Activated T-cell treated with anti-CD3 and anti-CD28 coated beads, Interleukin-2, amount 50 U/mL, for 24 hours (primary cell): ENCODE results near the gene TSPAN32.
A peak's percentile ranks its signal among the peaks of the same experiment; 100 is the strongest.

Source experiments
- DNase-seq: peaks from one replicate; pipeline ENCODE4 v3.0.0-alpha.2; 2020
- H3K27ac Mint-ChIP-seq: 2 replicates; pipeline ENCODE4 v1.8.0; 2020; ENCODE audit warnings: mild to moderate bottlenecking, mixed read lengths
- H3K27me3 Mint-ChIP-seq: 2 replicates; pipeline ENCODE4 v1.8.0; 2020; ENCODE audit warnings: mixed read lengths
- H3K36me3 Mint-ChIP-seq: 2 replicates; pipeline ENCODE4 v1.8.0; 2020; ENCODE audit warnings: low read depth, mixed read lengths
- H3K4me1 Mint-ChIP-seq: 2 replicates; pipeline ENCODE4 v1.8.0; 2020; ENCODE audit warnings: low read depth, mixed read lengths
- H3K4me3 Mint-ChIP-seq: 2 replicates; pipeline ENCODE4 v1.8.0; 2020; ENCODE audit warnings: mild to moderate bottlenecking, moderate library complexity, mixed read lengths
- H3K9me3 Mint-ChIP-seq: 2 replicates; pipeline ENCODE4 v1.8.0; 2020; ENCODE audit warnings: mixed read lengths

Gene TSPAN32

GRCh38 chr11:2263724-2264360 is 38.0 kb upstream of the TSPAN32 start:
- H3K9me3 Mint-ChIP-seq, result no peaks in the 10 kb centered on the region
- H3K27ac Mint-ChIP-seq, result peak overlapping the region; percentile 50
- H3K4me3 Mint-ChIP-seq, result no peak overlapping the region
- peaks cover 25% of the 10 kb centered on the region for H3K4me1 Mint-ChIP-seq
- H3K27me3 Mint-ChIP-seq, result peaks cover 10% of the 10 kb centered on the region
- H3K36me3 Mint-ChIP-seq, result no peaks in the 10 kb centered on the region
- DNase-seq, result no peak

- no peaks in the 10 kb centered on the region for H3K9me3 Mint-ChIP-seq
- no peak overlapping the region for H3K4me3 Mint-ChIP-seq
- peaks cover 25% of the 10 kb centered on the region for H3K4me1 Mint-ChIP-seq
- no peaks in the 10 kb centered on the region for H3K36me3 Mint-ChIP-seq
- DNase-seq, result no peak
- H3K27ac Mint-ChIP-seq, result peak overlapping the region; percentile 29
- H3K27me3 Mint-ChIP-seq, result peaks cover 10% of the 10 kb centered on the region
Measured at GRCh38 chr11:2264366-2265053, 37.3 kb upstream of the TSPAN32 start.

- Mint-ChIP-seq H3K27ac (peak overlapping the region; percentile 80), H3K36me3 (no peaks in the 10 kb centered on the region), H3K4me3 (no peak overlapping the region), H3K27me3 (peaks cover 11% of the 10 kb centered on the region), H3K9me3 (no peaks in the 10 kb centered on the region), H3K4me1 (peaks cover 26% of the 10 kb centered on the region)
- DNase-seq, result no peak
Measured at GRCh38 chr11:2265396-2265795, 36.4 kb upstream of the TSPAN32 start.

DNA sequence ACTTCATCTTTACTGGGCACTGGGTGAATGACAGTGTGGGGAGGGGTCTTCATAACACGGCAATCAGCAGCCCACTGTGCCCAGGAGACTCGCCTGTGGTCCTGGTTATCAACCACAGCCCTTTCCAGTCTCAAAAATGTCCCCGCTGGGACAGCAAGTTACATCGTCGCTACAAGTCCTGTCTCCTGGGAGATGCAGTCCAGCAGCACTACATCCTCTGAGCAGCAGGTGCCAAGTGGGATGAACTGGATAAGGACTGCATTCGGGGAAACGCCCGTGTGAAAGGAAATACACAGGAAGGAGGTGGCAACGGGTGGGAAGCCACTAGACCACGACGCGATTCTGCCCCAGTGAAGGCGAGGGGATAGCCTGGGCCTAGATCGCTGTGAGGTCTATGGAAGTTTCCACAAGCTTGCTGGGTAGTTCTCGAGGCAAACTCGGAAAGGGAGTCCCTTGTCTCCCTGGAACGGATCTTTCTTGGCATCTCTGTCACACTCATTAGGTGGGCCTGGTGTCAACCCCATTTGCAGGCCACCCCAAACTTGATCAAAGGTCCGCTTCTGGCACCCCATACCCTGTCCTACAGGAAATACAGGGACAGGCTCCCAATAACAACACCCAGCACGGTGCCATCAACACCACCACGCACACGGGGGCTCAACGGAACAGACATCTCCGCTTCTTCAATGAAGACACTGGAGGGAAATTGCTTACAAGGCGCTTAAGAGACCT is 35.8 kb upstream of the TSPAN32 start:
- peak overlapping the region; percentile 80 for H3K27ac Mint-ChIP-seq
- no peaks in the 10 kb centered on the region for H3K9me3 Mint-ChIP-seq
- peaks cover 14% of the 10 kb centered on the region for H3K27me3 Mint-ChIP-seq
- H3K36me3 Mint-ChIP-seq, result no peaks in the 10 kb centered on the region
- peak overlapping the region; percentile 25 for H3K4me3 Mint-ChIP-seq
- peaks cover 29% of the 10 kb centered on the region for H3K4me1 Mint-ChIP-seq
- peak; percentile 51 for DNase-seq

GRCh38 chr11:2266586-2267305 is 35.1 kb upstream of the TSPAN32 start:
- Mint-ChIP-seq H3K4me3 (peak overlapping the region; percentile 6), H3K9me3 (no peaks in the 10 kb centered on the region), H3K27me3 (peaks cover 18% of the 10 kb centered on the region), H3K27ac (no peak overlapping the region), H3K4me1 (peaks cover 30% of the 10 kb centered on the region), H3K36me3 (no peaks in the 10 kb centered on the region)
- no peak for DNase-seq

DNA sequence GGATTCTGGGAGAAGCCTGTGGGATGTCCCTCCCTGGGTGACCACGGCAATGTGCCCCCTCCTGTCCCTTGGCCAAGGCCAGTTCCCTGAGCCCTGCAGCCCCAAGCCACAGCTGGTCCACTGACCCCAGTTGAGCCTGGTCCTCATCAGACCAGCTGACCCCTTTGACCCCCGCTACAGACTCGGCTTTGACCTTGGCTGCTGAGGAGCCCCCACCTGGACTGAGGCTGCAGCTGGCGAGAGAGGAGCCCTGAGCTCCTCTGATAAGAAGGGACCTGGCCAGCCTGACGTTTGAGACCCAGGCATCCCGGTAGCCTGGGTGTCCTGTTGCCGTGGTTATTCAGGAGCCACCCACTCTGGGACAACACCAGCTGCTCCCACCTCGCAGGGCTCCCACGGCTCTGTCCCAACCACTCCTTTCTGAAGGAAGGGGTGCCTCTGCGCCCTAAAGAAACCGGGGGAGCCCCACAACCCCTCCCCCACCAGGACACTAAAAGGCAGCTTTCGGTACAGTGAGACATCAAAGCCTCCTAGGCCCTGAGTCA is 34.4 kb upstream of the TSPAN32 start:
- Mint-ChIP-seq H3K36me3 (no peaks in the 10 kb centered on the region), H3K9me3 (no peaks in the 10 kb centered on the region), H3K4me1 (peaks cover 30% of the 10 kb centered on the region), H3K27ac (no peak overlapping the region), H3K4me3 (no peak overlapping the region), H3K27me3 (peaks cover 24% of the 10 kb centered on the region)
- DNase-seq, result no peak

DNA sequence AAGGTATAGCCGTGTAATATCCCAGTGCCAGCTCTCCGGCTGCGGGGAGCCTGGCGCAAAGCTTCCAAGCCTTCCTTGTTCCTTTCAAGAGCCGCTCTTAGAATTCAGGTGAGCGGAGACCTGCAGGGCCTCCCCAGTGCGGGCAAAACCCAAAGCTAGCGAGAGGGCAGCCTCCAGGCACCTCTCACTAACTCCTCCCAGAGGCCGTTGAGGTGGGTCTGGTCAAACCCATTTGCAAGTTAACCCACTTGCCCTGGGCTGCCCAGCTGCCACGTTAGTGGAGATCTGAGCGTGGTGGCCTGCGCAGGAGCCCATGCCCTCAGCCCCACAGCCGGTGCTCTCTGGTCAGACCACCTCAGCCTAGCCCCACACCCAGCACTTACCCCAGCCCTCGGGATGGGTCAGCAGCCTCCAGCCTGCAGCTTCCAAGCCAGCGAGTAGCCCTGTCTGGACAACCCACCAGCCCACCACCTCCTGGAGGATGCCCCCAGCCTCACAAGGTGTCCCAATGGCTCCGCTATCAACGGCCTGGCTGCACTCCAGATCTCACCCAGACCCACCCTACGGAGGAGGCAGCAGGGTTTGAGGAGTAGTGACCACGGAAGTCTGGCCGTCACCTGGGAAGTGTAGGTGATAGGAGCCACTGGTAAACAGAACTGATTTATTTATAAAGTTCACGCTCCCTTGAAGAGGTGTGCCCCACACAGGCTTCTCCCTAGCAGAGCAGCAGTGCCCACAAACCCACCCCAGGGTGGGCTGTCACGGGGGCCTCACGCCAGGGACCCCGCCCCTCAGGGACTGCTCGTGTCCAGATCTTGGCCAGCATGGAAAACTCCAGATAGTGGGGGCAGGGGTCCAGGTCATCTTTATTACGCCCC is 33.7 kb upstream of the TSPAN32 start:
- Mint-ChIP-seq H3K4me1 (peaks cover 30% of the 10 kb centered on the region), H3K27ac (no peak overlapping the region), H3K36me3 (no peaks in the 10 kb centered on the region), H3K27me3 (peaks cover 31% of the 10 kb centered on the region), H3K9me3 (no peaks in the 10 kb centered on the region), H3K4me3 (peak overlapping the region; percentile 23)
- no peak for DNase-seq

GRCh38 chr11:2268729-2269600 is 32.8 kb upstream of the TSPAN32 start:
- H3K27ac Mint-ChIP-seq, result peak overlapping the region; percentile 59
- peak; percentile 87 for DNase-seq

GRCh38 chr11:2269601-2270321 is 32.1 kb upstream of the TSPAN32 start:
- Mint-ChIP-seq H3K36me3 (no peaks in the 10 kb centered on the region), H3K27ac (no peak overlapping the region), H3K27me3 (peaks cover 44% of the 10 kb centered on the region), H3K4me3 (peak overlapping the region; percentile 57), H3K4me1 (peaks cover 30% of the 10 kb centered on the region), H3K9me3 (no peaks in the 10 kb centered on the region)
- peak; percentile 69 for DNase-seq

More at GRCh38 chr11:2268729-2269600, 32.8 kb upstream of the TSPAN32 start:
- H3K36me3 Mint-ChIP-seq, result no peaks in the 10 kb centered on the region
- peaks cover 30% of the 10 kb centered on the region for H3K4me1 Mint-ChIP-seq
- peak overlapping the region; percentile 57 for H3K4me3 Mint-ChIP-seq
- peaks cover 37% of the 10 kb centered on the region for H3K27me3 Mint-ChIP-seq
- no peaks in the 10 kb centered on the region for H3K9me3 Mint-ChIP-seq

GRCh38 chr11:2270322-2271076 is 31.3 kb upstream of the TSPAN32 start, which contains the start of gene ASCL2:
TSS of gene ASCL2 (minus strand) at chr11:2270588. CDS start at chr11:2270332, 256 bp downstream.
- H3K27me3 Mint-ChIP-seq, result peaks cover 44% of the 10 kb centered on the region
- peaks cover 27% of the 10 kb centered on the region for H3K4me1 Mint-ChIP-seq
- peak; percentile 50 for DNase-seq
- no peaks in the 10 kb centered on the region for H3K9me3 Mint-ChIP-seq
- H3K36me3 Mint-ChIP-seq, result no peaks in the 10 kb centered on the region
- H3K27ac Mint-ChIP-seq, result peak within 1 kb of the TSS; percentile 59
- H3K4me3 Mint-ChIP-seq, result peak within 1 kb of the TSS; percentile 62

DNA sequence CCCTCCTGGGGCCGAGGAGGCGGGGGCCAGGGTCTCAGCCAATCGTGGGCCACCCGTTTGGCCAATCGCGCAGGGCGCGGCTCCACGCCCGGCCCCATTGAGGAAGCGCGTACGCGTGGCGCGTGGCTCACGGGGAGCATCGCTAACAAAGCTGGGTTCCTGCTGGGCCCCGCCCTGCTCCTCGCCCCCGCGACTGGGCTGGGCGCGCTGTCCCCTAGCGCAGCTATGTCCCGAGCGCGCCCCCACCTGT is 30.8 kb upstream of the TSPAN32 start:
- Mint-ChIP-seq H3K9me3 (no peaks in the 10 kb centered on the region), H3K4me1 (peaks cover 22% of the 10 kb centered on the region), H3K27me3 (peaks cover 44% of the 10 kb centered on the region), H3K36me3 (no peaks in the 10 kb centered on the region), H3K27ac (no peak overlapping the region), H3K4me3 (no peak overlapping the region)
- peak; percentile 71 for DNase-seq
